ENCODE measurements around the gene EFHC2.

EFHC2 gene

GRCh38 chrX:44147130-44147529, 196.3 kb downstream of the EFHC2 start:
- DNase-seq (ENCODE audit: low read depth), result no peak

- no peak for DNase-seq (ENCODE audit: low read depth)
Measured at GRCh38 chrX:44144177-44144945, 199.1 kb downstream of the EFHC2 start.

GRCh38 chrX:44143061-44143602, 200.3 kb downstream of the EFHC2 start:
- no peak for DNase-seq (ENCODE audit: low read depth)

DNA sequence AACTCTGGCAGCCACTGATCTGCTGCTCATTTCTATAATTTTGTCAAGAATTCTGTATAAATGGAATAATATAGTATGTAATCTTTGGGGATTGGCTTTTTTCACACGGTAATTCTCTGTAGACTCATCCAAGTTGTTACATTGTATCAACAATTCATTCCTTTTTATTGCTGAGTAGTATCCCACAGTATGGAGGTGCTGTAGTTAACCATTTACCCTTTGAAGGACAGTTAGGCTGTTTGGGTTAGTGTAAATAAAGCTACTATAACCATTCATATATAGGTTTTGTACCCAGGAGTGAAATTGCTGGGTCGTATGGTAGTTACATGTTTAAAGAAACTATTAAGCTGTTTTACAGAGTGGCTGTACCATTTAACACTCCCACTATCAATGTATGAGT, 213.3 kb downstream of the EFHC2 start:
- no peak for DNase-seq (ENCODE audit: low read depth)

DNA sequence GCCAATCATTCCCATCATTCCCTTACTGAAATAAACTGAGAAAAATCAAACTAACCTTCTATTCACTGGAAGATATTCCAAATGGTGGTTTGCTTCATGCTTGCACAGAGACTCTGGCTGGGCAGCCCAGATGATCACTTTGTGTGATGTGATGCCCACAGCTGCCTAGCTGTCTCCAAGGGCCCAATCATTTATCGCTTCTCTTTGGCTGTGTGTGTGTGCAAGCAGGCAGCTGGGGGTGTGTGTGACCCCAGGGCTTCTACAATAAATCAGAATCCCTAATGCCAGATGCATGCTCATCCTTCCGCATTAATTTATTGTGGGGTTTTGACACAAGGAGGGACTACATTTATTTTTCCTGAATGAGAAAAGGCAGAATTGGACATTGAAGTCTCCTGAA, 230.1 kb downstream of the EFHC2 start:
- DNase-seq (ENCODE audit: low read depth), result no peak

DNA sequence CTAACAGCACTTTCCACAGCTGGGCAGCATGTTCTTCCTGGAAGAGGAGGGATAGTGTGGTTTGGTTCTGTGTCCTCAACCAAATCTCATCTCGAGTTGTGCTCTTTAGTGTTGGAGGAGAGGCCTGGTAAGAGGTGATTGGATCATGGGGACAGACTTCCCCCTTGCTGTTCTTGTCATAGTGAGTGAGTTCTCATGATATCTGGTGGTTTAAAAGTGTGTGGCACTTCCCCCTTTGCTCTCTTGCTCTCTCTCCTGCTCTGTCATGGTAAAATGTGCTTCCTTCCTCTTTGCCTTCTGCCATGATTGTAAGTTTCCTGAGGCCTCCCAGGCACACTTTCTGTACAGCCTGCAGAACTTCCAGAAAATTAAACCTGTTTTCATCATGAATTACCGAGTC, 236.6 kb downstream of the EFHC2 start:
- no peak for DNase-seq (ENCODE audit: low read depth)

DNA sequence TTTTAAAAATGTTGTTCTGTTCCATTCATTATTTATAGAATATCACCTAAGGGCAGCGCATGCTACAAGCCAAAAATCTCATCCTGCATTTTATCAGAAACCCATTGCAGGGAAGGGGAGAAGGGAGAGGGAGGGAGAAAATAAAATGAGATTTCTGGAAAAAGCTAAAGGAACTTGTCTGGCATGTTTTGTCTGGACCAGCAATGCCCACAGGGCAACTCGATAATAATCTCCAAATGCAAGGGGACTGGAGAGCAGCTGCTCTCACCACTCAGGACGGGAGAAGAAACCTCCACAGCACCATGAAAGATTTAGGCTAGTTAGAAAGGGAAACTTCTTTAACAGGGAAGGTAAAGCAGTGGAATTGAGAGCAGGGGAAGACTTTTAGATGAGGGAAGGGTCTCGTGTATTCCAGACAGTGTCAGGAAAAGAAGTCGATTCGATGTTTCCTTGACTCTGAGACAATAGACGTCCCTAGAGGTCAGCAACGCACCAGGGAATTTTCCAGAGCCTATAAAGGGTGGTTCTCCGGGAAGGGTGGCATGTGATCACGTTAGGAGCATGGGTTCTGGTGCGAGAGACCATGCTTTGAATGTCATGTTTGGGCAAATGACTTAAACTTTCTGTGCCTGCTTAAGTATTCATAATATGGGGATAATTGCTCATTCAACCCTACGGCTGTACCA, 238.1 kb downstream of the EFHC2 start:
- no peak for DNase-seq (ENCODE audit: low read depth)

GRCh38 chrX:44104699-44105098, 238.8 kb downstream of the EFHC2 start:
- DNase-seq (ENCODE audit: low read depth), result no peak

GRCh38 chrX:44101281-44101680, 242.2 kb downstream of the EFHC2 start:
- DNase-seq (ENCODE audit: low read depth), result no peak

DNA sequence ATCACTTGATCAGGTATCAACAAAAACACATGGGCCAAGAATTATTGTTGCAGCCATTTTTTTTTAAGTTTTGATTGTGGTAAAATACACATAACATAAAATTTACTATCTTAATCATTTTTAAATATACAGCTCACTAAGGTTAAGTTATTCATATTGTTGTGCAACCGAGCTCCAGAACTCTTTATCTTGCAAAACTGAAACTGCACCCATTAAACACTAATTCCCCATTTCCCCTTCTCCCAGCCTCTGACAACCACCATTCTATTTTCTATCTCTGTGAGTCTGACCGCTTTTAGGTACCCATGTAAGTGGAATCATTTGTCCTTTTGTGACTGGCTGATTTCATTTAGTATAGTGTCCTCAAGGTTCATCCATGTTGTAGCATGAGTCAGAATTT, 244.1 kb downstream of the EFHC2 start:
- DNase-seq (ENCODE audit: low read depth), result no peak

All from activated T-helper 9 cell treated with anti-CD3 and anti-CD28 coated beads, Interleukin-2, amount 50 U/mL, for 16 hours (primary cell).